ENCODE measurements around the gene SMC5. TPM values are rescaled to one million over a fixed set of nuclear protein-coding genes. Genes with fewer than 3 reads are reported as not detected.

The SMC5 gene
- total RNA-seq, 1 donor from 2014 or later: 49.3 TPM

DNA sequence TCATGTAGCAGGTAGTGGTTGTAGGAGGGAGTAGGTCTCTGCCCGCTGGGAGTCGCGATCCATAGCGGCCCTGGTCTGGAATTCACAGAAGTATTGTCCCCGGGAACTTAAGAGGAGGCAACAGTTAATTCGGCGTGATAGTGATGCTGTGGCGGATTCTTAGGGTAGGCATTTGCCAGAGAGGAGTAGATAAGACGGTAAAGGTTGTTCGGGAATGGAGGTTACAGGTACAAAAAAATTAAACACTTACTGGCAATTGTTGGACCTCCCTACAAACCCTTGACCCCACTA is 679 bp downstream of the SMC5 start:
- intact Hi-C loops (cut with micrococcal nuclease): loop anchor here (1.0 to 10.0 kb wide), 4 partner anchors 303 to 1225 kb away; partner anchors contain the start of gene FXN
- no peaks in the 10 kb centered on the region for H3K27me3 Mint-ChIP-seq
- peaks cover 42% of the 10 kb centered on the region for H3K36me3 Mint-ChIP-seq (ENCODE audit: low read depth)
- peak overlapping the region; percentile 93 for H3K4me3 Mint-ChIP-seq
- CTCF ChIA-PET: no interaction called here
- DNase-seq (no peak), ATAC-seq (ENCODE audit: low read depth) (no peak)
- peaks cover 52% of the 10 kb centered on the region for H3K4me1 Mint-ChIP-seq
- TF ChIP-seq CTCF (IDR thresholded peaks at IDR 0.05): no peak
- POLR2A ChIA-PET: interaction anchor here (2.9 kb wide), 1 partner anchor 155 kb away, joined by 13 read pairs; the partner anchor contains the start of gene KLF9
- H3K27ac Mint-ChIP-seq: peak overlapping the region; percentile 99
- no peaks in the 10 kb centered on the region for H3K9me3 Mint-ChIP-seq

DNA sequence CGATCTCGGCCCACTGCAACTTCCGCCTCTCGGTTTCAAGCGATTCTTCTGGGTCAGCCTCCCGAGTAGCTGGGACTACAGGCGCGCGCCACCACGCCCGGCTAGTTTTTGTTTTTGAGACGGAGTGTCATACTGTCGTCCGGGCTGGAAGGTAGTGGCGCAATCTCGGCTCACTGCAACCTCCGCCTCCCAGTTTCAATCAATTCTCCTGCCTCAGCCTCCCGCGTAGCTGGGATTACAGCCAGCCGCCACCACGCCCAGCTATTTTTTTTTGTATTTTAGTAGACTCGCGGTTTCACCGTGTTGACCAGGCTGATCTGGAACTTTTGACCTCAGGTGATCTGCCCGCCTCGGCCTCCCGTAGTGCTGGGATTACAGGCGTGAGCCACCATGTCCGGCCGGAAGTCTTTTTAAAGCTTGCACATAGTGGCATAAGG is 1.2 kb downstream of the SMC5 start:
- no peak for TF ChIP-seq CTCF (IDR thresholded peaks at IDR 0.05)
- Mint-ChIP-seq H3K27ac (peak overlapping the region; percentile 59), H3K4me1 (peaks cover 52% of the 10 kb centered on the region), H3K9me3 (no peaks in the 10 kb centered on the region), H3K27me3 (no peaks in the 10 kb centered on the region), H3K36me3 (ENCODE audit: low read depth) (peaks cover 48% of the 10 kb centered on the region), H3K4me3 (peak overlapping the region; percentile 93)
- ChIA-PET CTCF (no interaction called here), POLR2A (interaction anchor here (0.7 kb wide), 2 partner anchors 151 to 1482 kb away, joined by 3 to 7 read pairs; no protein-coding TSS in a partner anchor)
- intact Hi-C loops (cut with micrococcal nuclease): loop anchor here (2.0 kb wide), 1 partner anchor 1651 kb away; the partner anchor contains the start of genes ABHD17B and C9orf85
- ATAC-seq (ENCODE audit: low read depth) (no peak), DNase-seq (no peak)

- no peak for TF ChIP-seq CTCF (IDR thresholded peaks at IDR 0.05)
- H3K4me3 Mint-ChIP-seq: peak overlapping the region; percentile 93
- POLR2A ChIA-PET: no interaction called here
- H3K9me3 Mint-ChIP-seq: no peaks in the 10 kb centered on the region
- no peaks in the 10 kb centered on the region for H3K27me3 Mint-ChIP-seq
- peak overlapping the region; percentile 59 for H3K27ac Mint-ChIP-seq
- peak; percentile 12 for ATAC-seq (ENCODE audit: low read depth)
- DNase-seq: no peak
- CTCF ChIA-PET: no interaction called here
- peaks cover 52% of the 10 kb centered on the region for H3K4me1 Mint-ChIP-seq
- peaks cover 52% of the 10 kb centered on the region for H3K36me3 Mint-ChIP-seq (ENCODE audit: low read depth)
- intact Hi-C loops (cut with micrococcal nuclease): loop anchor here (2.0 kb wide), 1 partner anchor 1650 kb away; the partner anchor contains the start of genes ABHD17B and C9orf85
These were observed 1.8 kb downstream of the SMC5 start for GRCh38 chr9:70260606-70261005.

DNA sequence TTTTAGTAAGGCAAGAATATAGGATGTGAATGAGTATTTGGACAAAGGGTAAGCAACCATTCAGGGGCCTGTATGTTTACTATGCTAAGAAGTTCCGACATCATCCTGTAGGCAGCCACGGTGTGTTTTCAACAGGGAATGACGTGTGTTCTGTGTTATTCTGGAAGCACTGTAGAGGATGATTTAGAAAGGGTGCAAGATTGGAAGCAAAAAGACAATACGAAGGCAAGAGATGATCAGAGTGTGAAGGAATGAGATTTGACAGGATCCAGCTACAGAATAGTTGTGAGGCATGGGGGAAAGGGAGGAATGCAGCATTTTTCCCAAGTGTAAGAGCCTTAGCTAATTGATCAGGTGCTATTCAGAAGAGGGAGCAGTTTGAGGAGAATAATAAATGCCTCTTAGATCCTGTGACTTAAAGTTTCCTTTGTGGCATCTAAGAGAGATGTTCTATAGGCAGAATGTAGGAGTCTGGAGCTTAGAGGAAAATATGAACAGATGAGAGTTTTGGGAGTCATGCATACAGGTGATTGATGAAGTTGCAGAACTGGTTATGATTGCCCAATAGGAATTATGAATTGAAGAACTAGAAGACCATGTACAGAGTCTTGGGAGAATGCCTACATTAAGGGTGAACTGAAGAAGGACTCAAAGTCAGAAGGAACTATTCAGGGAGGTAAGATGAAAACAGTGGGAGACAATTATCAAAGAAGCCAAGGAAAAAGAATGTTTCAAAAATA is 2.5 kb downstream of the SMC5 start:
- no peaks in the 10 kb centered on the region for H3K9me3 Mint-ChIP-seq
- H3K36me3 Mint-ChIP-seq (ENCODE audit: low read depth): peaks cover 57% of the 10 kb centered on the region
- H3K4me3 Mint-ChIP-seq: peak overlapping the region; percentile 93
- no peaks in the 10 kb centered on the region for H3K27me3 Mint-ChIP-seq
- no peak for TF ChIP-seq CTCF (IDR thresholded peaks at IDR 0.05)
- ATAC-seq (ENCODE audit: low read depth): no peak
- no peak overlapping the region for H3K27ac Mint-ChIP-seq
- intact Hi-C loops (cut with micrococcal nuclease): loop anchor here (2.0 kb wide), 1 partner anchor 1650 kb away; the partner anchor contains the start of genes ABHD17B and C9orf85
- H3K4me1 Mint-ChIP-seq: peaks cover 54% of the 10 kb centered on the region
- DNase-seq: no peak
- CTCF ChIA-PET: no interaction called here
- POLR2A ChIA-PET: no interaction called here

GRCh38 chr9:70262366-70262765 is 3.6 kb downstream of the SMC5 start:
- intact Hi-C loops (cut with micrococcal nuclease): no loop called here
- CTCF ChIA-PET: no interaction called here
- H3K27ac Mint-ChIP-seq: no peak overlapping the region
- no peak overlapping the region for H3K4me3 Mint-ChIP-seq
- POLR2A ChIA-PET: interaction anchor here (0.7 kb wide), 1 partner anchor 18 kb away, joined by 5 read pairs; no protein-coding TSS in a partner anchor
- H3K9me3 Mint-ChIP-seq: no peaks in the 10 kb centered on the region
- peaks cover 65% of the 10 kb centered on the region for H3K36me3 Mint-ChIP-seq (ENCODE audit: low read depth)
- DNase-seq: no peak
- H3K27me3 Mint-ChIP-seq: no peaks in the 10 kb centered on the region
- peaks cover 52% of the 10 kb centered on the region for H3K4me1 Mint-ChIP-seq
- no peak for TF ChIP-seq CTCF (IDR thresholded peaks at IDR 0.05)
- no peak for ATAC-seq (ENCODE audit: low read depth)

Measured in activated B cell treated with CpG ODN at 0.5 μM for 24 hours (primary cell).